ENCODE results near the gene SLC7A7.

The SLC7A7 gene

DNA sequence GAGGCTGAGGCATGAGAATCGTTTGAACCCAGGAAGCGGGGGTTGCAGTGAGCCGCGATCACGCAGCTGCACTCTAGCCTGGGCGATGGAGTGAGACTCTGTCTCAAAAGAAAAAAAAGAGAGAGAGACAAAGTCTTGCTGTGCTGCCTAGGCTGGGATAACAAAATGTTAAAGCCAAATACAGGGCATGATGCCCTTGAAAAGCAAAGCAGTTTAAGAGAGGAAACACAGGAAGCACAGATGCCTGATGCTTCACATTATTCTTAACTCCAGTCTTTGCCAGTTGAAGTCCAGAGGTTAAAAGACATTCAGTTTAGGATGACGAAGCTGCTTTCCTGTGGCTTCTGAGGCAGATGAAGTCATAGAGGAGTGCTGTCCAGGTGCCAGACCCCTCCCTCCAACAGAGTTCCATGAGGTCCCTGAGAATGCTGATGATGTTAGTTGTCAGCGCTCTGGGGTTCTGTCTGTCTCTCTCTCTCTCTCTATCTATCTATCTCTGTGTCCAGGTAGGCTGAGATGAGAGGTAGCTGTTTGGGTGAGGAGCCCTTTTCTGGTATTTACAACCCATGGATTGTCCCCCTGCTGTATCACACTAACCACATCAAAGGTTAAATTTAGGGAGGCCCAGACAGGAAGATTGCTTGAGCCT, 9.6 kb upstream of the SLC7A7 start:
- DNase-seq (ENCODE audit: insufficient read length) (no peak), FAIRE-seq (no peak)
- TF ChIP-seq POLR2A (IDR thresholded peaks at IDR 0.05; ENCODE audit: low read depth, low read length): no peak
- no peak for TF ChIP-seq POLR2AphosphoS5 (IDR thresholded peaks at IDR 0.05; ENCODE audit: low read depth, low read length)
- TF ChIP-seq TAF1 (IDR thresholded peaks at IDR 0.05; ENCODE audit: borderline replicate concordance, low read depth, low read length): no peak

DNA sequence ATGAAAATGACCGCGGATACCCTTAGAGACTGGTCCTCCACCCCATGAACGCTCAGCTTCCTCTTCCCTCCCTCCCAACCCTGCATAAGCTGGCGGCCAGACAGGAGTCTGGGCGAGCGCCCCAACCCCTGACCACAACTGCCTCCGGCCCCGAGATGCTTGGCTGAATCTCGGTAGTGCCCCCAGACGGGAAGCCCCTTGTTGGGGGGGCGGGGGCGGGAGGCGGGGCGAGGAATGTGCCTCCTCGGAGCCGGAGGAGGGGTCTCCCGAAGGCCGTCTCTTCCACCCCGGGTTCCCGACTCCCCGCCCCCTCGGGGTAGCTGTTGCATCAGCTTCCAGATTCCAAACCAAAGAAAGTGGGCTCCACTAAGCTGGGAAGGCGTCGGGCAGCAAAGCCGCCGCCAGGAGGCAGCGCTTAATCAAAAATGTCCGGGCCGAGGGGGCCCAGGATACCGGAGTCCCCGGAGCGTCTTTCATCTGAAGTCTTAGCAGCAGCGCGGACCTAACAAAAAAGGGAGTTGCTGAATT, 7.4 kb upstream of the SLC7A7 start:
- TF ChIP-seq POLR2AphosphoS5 (IDR thresholded peaks at IDR 0.05; ENCODE audit: low read depth, low read length) (no peak), TAF1 (IDR thresholded peaks at IDR 0.05; ENCODE audit: borderline replicate concordance, low read depth, low read length) (no peak), POLR2A (IDR thresholded peaks at IDR 0.05; ENCODE audit: low read depth, low read length) (peak; percentile 63)
- FAIRE-seq: peak; percentile 33

DNA sequence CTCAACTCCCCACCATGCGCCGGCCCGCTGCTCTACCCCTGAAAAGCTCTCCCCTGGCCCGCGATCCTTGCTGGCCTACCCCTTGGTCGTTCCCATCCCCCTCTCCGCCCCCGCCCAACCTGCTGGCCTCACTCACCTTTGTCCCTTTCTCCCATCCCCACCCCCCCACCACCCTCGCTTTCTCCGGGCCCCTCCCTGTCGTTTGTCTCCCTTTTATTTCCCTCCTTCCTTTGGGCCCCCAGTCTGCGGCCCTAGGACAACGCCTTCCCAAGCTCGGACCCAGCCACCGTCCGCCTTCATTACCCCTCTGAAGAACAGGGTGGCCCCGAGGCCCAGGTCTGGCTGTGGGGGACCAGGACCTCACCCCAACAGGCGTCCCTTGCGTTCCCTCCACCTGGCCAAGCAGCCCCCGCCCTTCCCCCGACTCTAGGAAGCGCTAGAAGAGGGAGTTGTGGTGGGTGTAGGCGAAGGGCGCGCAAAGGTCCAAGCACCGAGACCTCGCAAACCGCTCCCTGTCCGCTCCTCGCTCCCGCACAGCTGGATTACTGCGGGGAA, 6.9 kb upstream of the SLC7A7 start:
- FAIRE-seq: no peak
- DNase-seq (ENCODE audit: insufficient read length): no peak
- no peak for TF ChIP-seq POLR2A (IDR thresholded peaks at IDR 0.05; ENCODE audit: low read depth, low read length)
- TF ChIP-seq POLR2AphosphoS5 (IDR thresholded peaks at IDR 0.05; ENCODE audit: low read depth, low read length): no peak
- TF ChIP-seq TAF1 (IDR thresholded peaks at IDR 0.05; ENCODE audit: borderline replicate concordance, low read depth, low read length): no peak

More for the DNA sequence above, 7.4 kb upstream of the SLC7A7 start:
- peak; percentile 70 for DNase-seq (ENCODE audit: insufficient read length)

DNA sequence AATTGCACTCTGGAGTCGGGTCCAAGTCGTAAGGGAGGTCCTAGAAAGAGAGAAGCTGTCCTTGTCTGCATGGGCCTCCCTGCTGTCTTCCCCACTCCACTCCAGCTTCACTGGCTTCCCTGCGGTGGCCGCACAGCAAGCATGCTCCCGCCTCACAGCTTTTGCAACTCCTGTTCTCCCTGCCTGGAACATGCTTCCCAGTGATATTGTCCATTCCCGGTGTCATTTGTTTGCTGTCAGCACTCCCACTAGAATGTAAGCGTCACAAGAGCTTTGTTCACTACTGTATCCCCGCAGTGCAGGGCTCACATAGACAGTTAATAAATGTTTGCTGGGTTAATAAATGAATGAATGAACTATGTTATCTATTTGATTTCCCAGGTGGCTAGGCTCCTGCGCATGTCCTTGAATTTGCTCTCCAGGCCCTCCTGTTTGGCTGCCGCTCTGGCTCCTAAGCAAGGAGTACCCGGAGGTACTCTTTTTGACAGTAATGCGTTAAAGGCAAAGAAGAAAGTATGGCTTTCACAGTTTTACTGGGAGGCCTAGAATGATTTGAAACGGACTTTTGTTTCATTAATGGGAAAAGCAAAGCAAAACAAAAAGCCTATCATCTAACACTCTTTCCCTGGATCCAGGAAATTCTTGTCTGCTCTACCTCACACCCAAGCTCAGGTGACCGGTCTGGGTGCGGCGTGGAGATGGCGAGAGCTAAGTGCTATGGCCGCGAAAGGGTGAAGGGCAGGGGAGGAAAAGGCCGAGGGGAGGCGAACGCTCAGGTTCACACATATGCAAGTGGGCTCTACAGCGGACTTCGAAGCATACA, 6.2 kb upstream of the SLC7A7 start:
- DNase-seq (ENCODE audit: insufficient read length): no peak
- FAIRE-seq: no peak
- TF ChIP-seq POLR2AphosphoS5 (IDR thresholded peaks at IDR 0.05; ENCODE audit: low read depth, low read length): no peak
- TF ChIP-seq POLR2A (IDR thresholded peaks at IDR 0.05; ENCODE audit: low read depth, low read length): no peak
- no peak for TF ChIP-seq TAF1 (IDR thresholded peaks at IDR 0.05; ENCODE audit: borderline replicate concordance, low read depth, low read length)

DNA sequence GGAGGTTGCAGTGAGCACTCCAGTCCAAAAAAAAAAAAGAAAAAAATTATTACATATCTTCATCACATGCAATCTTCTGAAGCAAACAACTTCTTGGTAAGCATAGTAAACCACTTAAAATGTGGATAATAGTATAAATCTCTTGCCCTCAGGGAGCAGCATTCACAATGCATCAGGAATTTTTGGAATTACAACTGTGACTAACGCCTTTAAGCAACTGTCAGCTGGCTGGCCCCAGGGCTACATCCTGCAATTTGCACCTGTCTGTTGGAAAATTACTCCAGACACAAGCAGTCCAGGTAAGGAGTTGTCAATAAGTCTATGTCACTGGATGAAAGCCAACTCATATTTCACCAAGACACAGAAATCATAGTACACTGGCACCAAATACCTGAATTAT, 5.5 kb upstream of the SLC7A7 start:
- FAIRE-seq: no peak
- no peak for DNase-seq (ENCODE audit: insufficient read length)
- TF ChIP-seq POLR2A (IDR thresholded peaks at IDR 0.05; ENCODE audit: low read depth, low read length) (no peak), POLR2AphosphoS5 (IDR thresholded peaks at IDR 0.05; ENCODE audit: low read depth, low read length) (no peak), TAF1 (IDR thresholded peaks at IDR 0.05; ENCODE audit: borderline replicate concordance, low read depth, low read length) (no peak)

DNA sequence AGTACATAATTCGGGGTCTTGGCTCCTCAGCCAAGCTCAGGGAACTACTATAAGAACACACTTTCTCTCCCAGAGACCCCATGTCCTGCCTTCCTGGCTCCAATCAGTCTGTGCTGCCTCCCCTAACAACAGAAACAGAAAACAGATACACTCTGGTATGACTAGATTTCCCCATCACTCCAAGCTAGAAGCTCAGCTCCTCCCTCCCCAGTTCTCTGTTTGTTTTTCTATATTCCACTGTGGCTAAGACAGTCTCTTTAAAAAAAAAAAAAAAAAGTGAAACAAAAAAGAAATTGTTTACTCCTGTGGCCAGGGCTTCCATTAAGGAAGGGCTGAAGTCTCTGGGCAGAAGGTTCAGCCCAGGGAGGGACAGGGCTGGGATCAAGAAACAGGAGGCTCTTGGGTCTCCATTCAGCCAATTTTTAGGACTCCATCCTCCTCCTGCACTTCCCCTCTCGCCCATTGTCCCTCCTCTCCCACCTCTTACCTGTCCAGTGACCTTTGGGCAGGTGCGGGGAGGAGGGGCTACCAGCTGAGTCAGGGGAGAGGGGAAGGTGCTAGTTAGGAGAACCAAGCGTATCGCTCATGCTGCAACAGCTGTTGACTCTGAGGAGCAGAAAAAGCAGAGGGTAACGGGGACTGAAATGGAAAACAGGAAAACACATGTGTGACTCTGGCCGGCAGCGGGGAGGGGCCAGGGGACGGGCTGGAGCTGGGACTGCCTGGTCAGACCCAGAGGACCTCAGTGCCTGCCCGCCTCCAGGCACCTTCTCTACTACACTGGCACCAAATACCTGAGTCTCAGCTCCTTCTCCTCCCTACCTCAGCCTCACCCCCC, 4.1 kb upstream of the SLC7A7 start:
- DNase-seq (ENCODE audit: insufficient read length) (no peak), FAIRE-seq (peak; percentile 44)
- TF ChIP-seq POLR2A (IDR thresholded peaks at IDR 0.05; ENCODE audit: low read depth, low read length) (0 out of 2 replicates have a peak, but pooled peaks have one; percentile 27), POLR2AphosphoS5 (IDR thresholded peaks at IDR 0.05; ENCODE audit: low read depth, low read length) (no peak)

DNA sequence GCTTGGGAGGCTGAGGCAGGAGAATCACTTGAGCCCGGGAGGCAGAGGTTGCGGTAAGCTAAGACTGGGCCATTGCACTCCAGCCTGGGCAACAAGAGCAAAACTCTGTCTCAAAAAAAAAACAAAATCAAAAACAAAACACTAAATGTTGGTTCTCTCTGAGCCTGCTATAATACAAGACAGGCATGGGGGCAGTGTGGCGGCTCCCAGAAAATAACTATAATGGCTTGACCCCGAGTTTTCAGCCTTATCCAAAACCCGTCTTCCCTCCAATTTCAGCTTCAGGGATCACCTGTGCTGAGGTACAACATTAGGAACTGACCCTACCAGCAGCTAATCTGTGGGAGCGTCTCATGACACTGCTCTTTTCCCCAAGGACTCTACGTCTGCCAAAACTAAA, 862 bp downstream of the SLC7A7 start:
- DNase-seq (ENCODE audit: insufficient read length) (no peak), FAIRE-seq (no peak)
- TF ChIP-seq TAF1 (IDR thresholded peaks at IDR 0.05; ENCODE audit: borderline replicate concordance, low read depth, low read length): no peak

DNA sequence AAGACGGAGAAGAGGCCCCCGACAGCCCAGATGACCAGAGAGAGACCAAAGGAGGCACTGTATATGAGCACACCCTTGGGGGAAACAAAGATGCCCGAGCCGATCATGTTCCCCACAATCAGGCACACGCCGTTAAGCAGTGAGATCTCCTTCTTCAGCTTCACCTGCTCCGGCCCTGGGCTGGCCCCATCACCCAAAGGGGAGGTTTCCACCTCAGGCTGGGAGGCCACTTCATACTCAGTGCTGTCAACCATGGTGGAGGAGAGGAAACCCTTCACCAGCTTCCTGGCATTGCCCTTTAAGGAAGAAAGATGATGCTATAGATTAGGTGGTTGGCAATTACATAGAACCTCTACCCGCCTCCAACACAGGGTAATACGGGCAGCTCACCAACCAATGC, 2.1 kb downstream of the SLC7A7 start:
- FAIRE-seq (no peak), DNase-seq (ENCODE audit: insufficient read length) (no peak)
- TF ChIP-seq POLR2A (IDR thresholded peaks at IDR 0.05; ENCODE audit: low read depth, low read length) (no peak), POLR2AphosphoS5 (IDR thresholded peaks at IDR 0.05; ENCODE audit: low read depth, low read length) (no peak), TAF1 (IDR thresholded peaks at IDR 0.05; ENCODE audit: borderline replicate concordance, low read depth, low read length) (no peak)

DNA sequence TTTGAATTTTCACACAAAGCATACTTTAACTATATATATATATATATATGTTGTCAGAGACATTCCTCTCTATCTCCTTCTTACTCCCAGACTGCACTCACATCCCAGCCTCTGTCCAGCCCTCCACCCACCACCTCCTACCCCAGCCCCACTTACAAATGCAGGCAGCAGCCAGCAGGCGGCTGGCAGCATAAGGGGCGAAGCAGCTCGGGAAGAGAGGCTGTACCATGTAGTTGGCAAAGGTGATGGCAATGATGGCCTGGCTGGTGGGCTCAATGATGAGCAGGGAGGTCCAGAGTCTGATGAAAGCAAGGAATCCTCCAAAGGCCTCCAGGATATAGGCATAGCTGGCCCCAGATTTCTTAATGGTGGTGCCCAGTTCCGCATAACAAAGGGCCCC, 2.5 kb downstream of the SLC7A7 start:
- FAIRE-seq (no peak), DNase-seq (ENCODE audit: insufficient read length) (no peak)
- TF ChIP-seq TAF1 (IDR thresholded peaks at IDR 0.05; ENCODE audit: borderline replicate concordance, low read depth, low read length) (no peak), POLR2A (IDR thresholded peaks at IDR 0.05; ENCODE audit: low read depth, low read length) (no peak), POLR2AphosphoS5 (IDR thresholded peaks at IDR 0.05; ENCODE audit: low read depth, low read length) (no peak)

DNA sequence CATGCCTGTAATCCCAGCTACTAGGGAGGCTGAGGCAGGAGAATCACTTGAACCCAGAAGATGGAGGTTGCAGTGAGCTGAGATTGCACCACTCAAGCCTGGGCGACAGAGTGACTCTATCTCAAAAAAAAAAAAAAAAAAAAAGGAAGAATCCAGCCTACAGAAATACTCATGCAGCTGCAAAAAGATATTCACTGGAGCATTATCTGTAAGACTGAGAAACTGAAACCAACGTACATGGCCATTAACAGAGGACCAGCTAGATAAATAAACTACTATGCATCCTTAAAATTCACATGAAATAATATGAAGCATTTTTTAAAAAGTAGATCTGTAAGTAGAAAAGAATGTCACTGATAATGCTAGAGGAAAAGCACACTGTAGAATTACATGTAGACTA, 3.5 kb downstream of the SLC7A7 start:
- TF ChIP-seq POLR2A (IDR thresholded peaks at IDR 0.05; ENCODE audit: low read depth, low read length): no peak
- DNase-seq (ENCODE audit: insufficient read length) (no peak), FAIRE-seq (no peak)

Data from GM12892 (cell line).